GM19193 (cell line): ENCODE results near the gene MRPS24.

ENCODE experiments used
- POLR2A ChIP-seq: IDR thresholded peaks from 4 replicates; pipeline ENCODE4 v1.6.1; 2011; ENCODE audit not compliant: insufficient read depth, insufficient read length; ENCODE audit errors: extremely low read depth

Gene MRPS24

GRCh38 chr7:43880596-43880995 is 11.3 kb upstream of the MRPS24 start:
- no peak for TF ChIP-seq POLR2A

GRCh38 chr7:43879477-43879876 is 10.2 kb upstream of the MRPS24 start:
- no peak for TF ChIP-seq POLR2A

GRCh38 chr7:43878867-43879266 is 9.6 kb upstream of the MRPS24 start:
- TF ChIP-seq POLR2A = no peak

GRCh38 chr7:43877968-43878864 is 8.9 kb upstream of the MRPS24 start:
- TF ChIP-seq POLR2A = no peak

- no peak for TF ChIP-seq POLR2A
Observed at GRCh38 chr7:43876976-43877745, 7.8 kb upstream of the MRPS24 start.

GRCh38 chr7:43876241-43876640 is 6.9 kb upstream of the MRPS24 start:
- no peak for TF ChIP-seq POLR2A

- no peak for TF ChIP-seq POLR2A
Observed at GRCh38 chr7:43873300-43873699, 4.0 kb upstream of the MRPS24 start.

- no peak for TF ChIP-seq POLR2A
Observed at GRCh38 chr7:43872406-43873110, 3.2 kb upstream of the MRPS24 start.

GRCh38 chr7:43871064-43871463 is 1.7 kb upstream of the MRPS24 start:
- no peak for TF ChIP-seq POLR2A

- TF ChIP-seq POLR2A = no peak
Observed at GRCh38 chr7:43870316-43870715, 999 bp upstream of the MRPS24 start.

GRCh38 chr7:43869867-43870240 is 537 bp upstream of the MRPS24 start:
- no peak for TF ChIP-seq POLR2A

- TF ChIP-seq POLR2A = no peak
Observed at GRCh38 chr7:43868681-43869005, 674 bp downstream of the MRPS24 start.

- no peak for TF ChIP-seq POLR2A
Observed at GRCh38 chr7:43868181-43868580, 1.1 kb downstream of the MRPS24 start.

- TF ChIP-seq POLR2A = no peak
Observed at GRCh38 chr7:43865277-43865676, 4.0 kb downstream of the MRPS24 start.

GRCh38 chr7:43864126-43864525 is 5.2 kb downstream of the MRPS24 start:
- TF ChIP-seq POLR2A = no peak
